LoVo (cell line): Measurements from ENCODE around the gene CCDC136.

Experiments
- DNase-seq: peaks from one replicate; pipeline ENCODE4 v3.0.0-alpha.2; 2016; ENCODE audit warnings: low spot score

CCDC136 gene

DNA sequence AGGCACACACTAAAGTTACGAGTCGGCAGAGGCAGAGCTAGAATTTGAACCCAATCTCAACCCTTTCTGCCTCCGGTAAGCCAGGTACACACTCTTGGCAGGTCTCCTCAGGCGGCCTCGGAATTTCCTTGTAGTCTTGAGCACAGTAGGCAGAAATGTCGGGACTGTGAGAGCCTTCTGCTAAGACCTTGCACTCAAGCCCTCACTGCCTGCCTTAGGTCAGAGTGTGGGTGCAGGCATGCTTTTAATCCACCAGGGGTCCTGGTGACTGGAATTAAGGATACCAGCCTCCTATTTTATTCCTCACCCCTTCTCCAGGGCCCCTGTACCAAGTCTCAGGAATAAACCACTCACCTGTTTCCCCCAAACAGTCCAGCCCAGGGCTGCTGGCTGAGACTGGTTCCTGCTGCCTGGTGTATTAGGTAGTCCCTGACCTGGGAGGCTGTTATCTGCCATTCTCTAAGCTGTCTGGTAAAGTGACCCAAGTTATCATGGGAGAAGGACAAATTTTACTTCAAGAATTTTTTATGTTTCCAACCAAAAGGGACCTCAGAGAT, 71.7 kb downstream of the CCDC136 start:
- DNase-seq = peak; percentile 84

DNA sequence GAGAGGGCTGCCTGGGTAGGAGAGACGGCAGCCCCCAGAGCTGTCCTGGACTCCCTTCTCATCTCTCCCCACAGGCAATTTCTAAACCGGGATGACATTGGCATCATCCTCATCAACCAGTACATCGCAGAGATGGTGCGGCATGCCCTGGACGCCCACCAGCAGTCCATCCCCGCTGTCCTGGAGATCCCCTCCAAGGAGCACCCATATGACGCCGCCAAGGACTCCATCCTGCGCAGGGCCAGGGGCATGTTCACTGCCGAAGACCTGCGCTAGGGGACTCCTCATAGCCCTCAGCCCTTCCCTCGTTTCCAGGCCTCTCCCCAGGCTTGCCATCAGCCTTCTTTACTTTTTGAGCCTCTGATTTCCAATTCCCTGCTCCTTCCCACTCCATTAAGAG, 73.5 kb downstream of the CCDC136 start:
- no peak for DNase-seq

DNA sequence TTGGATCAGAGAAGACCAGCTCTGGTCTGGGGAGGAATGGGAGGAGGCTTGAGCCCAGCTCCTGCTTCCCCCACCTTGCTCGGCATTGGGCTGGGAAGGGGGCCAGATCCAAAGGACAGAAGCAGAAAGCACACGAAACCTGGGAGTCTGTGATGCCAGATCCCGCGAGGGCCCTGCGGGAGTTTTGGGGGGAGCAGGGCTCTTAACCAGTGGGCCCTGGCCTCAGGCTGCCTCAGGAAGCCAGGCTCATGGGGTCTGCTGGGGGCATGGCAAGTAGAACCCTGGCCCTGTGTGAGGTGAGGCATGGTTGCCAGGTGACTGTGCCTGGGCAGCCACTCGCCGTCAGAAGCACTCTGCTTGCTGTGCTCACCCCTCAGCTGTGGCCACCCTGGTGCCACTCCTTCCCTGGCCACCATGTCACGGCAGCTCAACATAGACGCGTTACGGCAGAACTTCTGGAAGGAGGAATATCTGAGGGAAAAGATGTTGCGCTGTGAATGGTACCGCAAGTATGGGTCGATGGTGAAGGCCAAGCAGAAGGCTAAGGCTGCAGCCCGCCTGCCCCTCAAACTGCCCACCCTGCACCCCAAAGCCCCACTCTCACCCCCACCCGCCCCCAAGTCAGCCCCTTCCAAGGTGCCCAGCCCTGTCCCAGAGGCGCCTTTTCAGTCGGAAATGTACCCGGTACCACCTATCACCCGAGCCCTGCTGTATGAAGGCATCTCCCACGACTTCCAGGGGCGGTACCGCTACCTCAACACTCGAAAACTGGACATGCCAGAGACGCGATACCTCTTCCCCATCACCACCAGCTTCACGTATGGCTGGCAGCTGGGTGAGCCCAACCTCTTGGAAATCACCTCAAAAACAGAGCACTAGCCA, 74.5 kb downstream of the CCDC136 start:
- no peak for DNase-seq

DNA sequence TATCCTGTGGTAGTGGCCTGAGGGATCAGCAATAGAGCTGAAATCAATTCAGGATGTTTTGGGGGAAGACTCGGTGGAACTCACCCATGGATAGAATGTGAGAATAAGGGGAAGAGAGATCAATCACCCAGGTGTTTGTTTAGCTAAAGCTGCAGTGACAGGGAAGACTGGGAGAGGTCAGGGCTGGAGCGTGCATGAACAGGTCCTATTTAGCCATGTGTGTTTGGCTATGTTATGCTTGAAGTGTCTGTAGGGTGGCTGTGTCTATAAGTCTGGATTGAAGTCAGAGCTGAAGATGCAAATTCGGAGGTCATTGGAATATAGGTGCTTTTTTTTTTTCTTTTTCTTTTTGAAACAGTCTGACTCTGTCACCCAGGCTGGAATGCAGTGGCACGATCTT, 75.5 kb downstream of the CCDC136 start:
- no peak for DNase-seq

DNA sequence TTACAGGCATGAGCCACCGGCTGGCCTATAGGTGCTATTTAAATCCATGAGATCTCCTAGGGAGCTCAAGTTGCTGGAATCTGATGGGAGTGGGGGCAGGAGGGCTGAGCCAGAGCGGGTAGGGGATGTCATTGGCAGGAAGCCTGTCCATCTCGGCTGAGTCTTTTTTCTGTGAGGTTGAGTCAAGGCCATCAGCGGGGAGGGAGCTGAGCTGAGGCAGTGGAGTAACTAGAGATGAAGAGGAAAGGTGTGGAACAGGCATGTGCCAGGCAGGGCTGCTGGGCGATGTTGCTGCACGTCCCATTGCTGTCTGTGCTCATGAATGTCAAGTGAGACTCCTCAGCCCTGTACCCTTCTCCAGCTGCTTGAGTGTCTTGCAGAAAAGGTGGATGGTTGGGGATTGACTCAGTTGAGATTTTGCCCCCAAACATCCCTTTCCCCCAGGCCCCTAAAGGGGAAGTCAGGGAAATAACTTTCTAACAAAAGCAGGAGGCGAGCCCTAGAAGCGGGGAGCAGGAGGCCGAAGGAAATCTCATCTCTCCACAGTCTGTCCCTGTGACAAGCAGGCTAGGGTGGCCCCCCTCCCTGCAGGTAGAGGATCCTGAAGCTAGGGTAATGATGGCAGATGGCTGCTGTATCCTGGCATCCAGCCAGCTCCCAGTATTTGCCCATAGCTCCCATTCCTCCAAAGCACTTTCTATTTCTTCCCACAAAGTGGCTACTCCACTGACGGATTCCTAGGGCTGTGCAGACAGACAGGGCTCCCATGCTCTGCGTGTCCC, 76.3 kb downstream of the CCDC136 start:
- DNase-seq = peak; percentile 27

DNA sequence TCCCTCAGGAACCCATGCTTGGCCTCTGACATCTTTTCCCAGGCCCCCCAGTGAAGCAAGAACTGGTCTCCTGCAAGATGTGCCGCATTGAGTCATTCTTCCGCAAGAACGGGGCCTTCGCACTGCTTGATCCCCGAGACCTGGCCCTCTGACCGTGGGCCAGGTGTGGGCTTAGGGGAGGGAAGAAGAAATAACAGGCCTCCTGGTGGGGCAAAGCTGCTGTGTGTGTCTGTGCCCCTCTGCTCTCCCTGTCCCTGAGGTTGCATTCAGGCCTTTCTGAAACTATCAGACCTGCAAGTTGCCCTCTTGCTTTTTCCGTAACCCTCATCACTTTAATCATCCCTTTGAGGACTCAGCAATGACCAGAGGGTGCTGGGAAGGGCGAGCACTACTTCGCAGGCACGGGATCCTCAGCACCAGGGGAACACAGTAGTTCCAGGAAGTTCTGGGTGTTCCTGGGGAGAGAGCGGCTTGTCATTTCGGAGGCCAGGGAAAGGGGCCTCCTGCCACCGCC, 76.9 kb downstream of the CCDC136 start:
- DNase-seq = no peak

DNA sequence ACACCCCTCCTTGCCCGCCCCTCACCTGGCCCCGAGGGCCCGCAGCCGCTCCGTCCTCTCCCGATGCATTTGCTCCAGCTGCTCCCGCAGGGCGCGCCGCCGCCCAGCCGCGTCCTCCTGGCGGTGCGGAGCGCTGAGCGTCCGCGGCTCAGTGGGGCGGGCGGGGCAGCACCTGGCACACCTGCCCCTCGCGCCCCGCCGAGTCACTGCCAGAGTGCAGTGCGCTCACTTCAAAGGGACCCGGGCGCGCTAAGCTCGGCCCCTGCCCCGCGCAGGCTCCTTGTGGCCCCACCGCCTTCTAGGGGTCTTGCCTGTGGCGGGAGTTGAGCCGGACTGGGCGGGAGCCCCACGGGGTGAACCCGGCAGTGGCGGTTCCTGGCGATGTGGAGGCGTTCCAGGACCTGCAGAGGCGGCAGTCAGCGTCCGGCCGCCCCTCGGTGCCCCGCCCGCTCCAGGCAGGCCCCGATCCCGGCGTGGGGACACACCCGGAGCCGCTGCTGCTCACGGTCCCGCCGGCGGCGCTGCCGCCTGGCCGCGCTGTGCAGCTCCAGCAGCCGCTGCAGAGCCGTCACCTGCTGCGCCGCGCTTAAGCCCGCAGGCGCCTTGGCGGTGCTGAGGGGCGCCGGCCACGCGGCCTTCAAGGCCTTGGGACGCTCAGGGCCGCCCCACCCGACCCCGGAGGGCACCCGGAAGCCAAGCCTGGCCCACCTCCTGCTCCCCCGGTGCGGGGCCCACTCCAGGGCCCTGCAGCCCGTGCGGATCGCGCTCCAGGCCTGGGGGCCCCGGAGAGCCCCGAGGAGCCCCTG, 77.6 kb downstream of the CCDC136 start:
- DNase-seq = peak; percentile 74

DNA sequence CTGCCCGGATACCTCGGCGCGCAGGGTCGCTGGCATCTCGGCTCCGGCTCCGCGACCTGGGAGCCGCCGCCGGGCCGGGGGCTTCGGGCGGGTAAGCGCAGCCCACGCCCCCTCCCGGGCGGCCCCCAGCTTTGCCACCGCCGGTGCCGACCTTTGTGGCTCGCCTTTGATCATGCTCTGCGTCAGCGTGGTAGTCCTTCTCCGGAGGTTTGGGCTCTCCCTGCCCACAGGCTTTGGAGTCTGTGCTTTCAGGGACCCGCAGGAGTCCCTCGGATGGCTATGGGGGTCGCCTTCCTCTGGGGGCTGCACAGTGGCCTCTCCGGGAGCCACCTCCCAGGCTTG, 78.1 kb downstream of the CCDC136 start:
- DNase-seq = no peak

DNA sequence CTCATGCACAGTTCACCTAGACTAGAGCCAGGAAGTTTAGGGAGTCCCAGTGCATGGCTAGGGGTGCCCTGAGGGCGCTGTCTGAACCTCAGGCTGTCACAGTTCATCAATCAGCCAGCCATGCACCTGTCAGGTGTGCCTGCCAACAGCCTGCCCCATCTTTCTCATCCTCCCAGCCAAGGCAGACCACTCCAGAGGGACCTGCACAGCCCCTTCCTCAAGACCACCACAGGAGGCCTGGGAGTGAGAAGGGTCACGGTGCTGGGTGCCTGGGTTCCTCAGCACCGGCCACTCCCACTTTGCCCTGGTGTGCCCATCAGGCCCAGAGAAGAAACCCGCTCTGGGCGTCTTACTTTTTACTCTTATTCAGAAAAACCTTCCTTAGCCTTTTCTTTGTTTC, 79.3 kb downstream of the CCDC136 start:
- no peak for DNase-seq
